ENCODE data around the gene LCP2. TPM values are rescaled to one million over a fixed set of nuclear protein-coding genes. Genes with fewer than 3 reads are reported as not detected.

Gene LCP2
- total RNA-seq, 2 donors from 2014 or later = 56.9 to 76.5 TPM

DNA sequence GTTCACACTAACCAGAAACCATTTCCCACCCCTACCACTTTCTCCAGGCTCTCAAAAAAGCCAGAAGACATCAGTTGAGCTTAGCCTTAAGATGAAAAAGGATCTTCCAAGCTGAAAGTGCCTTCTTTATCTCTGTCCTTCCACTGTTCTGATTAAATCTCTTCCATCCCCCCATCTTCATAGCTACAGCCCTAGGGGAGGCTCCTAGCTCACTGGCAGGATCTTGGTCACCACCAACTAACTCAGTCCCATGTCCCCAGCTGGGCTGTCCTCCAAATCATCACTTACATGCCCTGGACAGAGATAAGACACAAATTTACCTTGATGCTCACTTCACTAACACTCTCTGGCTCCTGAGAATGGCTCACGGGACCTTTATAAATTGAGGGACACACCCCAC, 14.3 kb downstream of the LCP2 start:
- Histone ChIP-seq H3K4me1 (ENCODE audit: control insufficient read depth in 1 of 2, low read depth in 2 of 2) (peaks cover 12 to 37% of the 10 kb centered on the region in 2 donors), H3K36me3 (no peaks in the 10 kb centered on the region), H3K9me3 (peaks cover 6% of the 10 kb centered on the region), H3K4me3 (no peak overlapping the region), H3K27ac (no peak overlapping the region), H3K27me3 (replicated peaks; ENCODE audit: insufficient read depth) (no peaks in the 10 kb centered on the region)
- DNase-seq (ENCODE audit: low spot score) = no peak
- TF ChIP-seq, protein P1, sequence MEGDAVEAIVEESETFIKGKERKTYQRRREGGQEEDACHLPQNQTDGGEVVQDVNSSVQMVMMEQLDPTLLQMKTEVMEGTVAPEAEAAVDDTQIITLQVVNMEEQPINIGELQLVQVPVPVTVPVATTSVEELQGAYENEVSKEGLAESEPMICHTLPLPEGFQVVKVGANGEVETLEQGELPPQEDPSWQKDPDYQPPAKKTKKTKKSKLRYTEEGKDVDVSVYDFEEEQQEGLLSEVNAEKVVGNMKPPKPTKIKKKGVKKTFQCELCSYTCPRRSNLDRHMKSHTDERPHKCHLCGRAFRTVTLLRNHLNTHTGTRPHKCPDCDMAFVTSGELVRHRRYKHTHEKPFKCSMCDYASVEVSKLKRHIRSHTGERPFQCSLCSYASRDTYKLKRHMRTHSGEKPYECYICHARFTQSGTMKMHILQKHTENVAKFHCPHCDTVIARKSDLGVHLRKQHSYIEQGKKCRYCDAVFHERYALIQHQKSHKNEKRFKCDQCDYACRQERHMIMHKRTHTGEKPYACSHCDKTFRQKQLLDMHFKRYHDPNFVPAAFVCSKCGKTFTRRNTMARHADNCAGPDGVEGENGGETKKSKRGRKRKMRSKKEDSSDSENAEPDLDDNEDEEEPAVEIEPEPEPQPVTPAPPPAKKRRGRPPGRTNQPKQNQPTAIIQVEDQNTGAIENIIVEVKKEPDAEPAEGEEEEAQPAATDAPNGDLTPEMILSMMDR (IDR thresholded peaks at IDR 0.05) = no peak
- no peak for ATAC-seq (ENCODE audit: insufficient number of reproducible peaks, low FRiP score, low read depth)

GRCh38 chr5:170280011-170280493, 17.5 kb downstream of the LCP2 start:
- Histone ChIP-seq H3K9me3 (peaks cover 6% of the 10 kb centered on the region), H3K27ac (peak overlapping the region; percentile 38 to 67), H3K4me3 (no peak overlapping the region), H3K36me3 (no peaks in the 10 kb centered on the region), H3K4me1 (ENCODE audit: control insufficient read depth in 1 of 2, low read depth in 2 of 2) (peaks cover 10 to 24% of the 10 kb centered on the region in 2 donors), H3K27me3 (replicated peaks; ENCODE audit: insufficient read depth) (no peaks in the 10 kb centered on the region)
- TF ChIP-seq, protein P1 (IDR thresholded peaks at IDR 0.05) = no peak
- ATAC-seq (ENCODE audit: insufficient number of reproducible peaks, low FRiP score, low read depth) (peak; percentile 54), DNase-seq (ENCODE audit: low spot score) (no peak)

- Histone ChIP-seq H3K27ac (peak overlapping the region; percentile 38 to 67), H3K4me1 (ENCODE audit: control insufficient read depth in 1 of 2, low read depth in 2 of 2) (peaks cover 10 to 23% of the 10 kb centered on the region in 2 donors), H3K27me3 (replicated peaks; ENCODE audit: insufficient read depth) (no peaks in the 10 kb centered on the region), H3K9me3 (peaks cover 6% of the 10 kb centered on the region), H3K36me3 (no peaks in the 10 kb centered on the region), H3K4me3 (no peak overlapping the region)
- TF ChIP-seq, protein P1 (IDR thresholded peaks at IDR 0.05) = no peak
- ATAC-seq (ENCODE audit: insufficient number of reproducible peaks, low FRiP score, low read depth) (no peak), DNase-seq (ENCODE audit: low spot score) (no peak)
Observed at GRCh38 chr5:170279459-170279817, 18.1 kb downstream of the LCP2 start.

DNA sequence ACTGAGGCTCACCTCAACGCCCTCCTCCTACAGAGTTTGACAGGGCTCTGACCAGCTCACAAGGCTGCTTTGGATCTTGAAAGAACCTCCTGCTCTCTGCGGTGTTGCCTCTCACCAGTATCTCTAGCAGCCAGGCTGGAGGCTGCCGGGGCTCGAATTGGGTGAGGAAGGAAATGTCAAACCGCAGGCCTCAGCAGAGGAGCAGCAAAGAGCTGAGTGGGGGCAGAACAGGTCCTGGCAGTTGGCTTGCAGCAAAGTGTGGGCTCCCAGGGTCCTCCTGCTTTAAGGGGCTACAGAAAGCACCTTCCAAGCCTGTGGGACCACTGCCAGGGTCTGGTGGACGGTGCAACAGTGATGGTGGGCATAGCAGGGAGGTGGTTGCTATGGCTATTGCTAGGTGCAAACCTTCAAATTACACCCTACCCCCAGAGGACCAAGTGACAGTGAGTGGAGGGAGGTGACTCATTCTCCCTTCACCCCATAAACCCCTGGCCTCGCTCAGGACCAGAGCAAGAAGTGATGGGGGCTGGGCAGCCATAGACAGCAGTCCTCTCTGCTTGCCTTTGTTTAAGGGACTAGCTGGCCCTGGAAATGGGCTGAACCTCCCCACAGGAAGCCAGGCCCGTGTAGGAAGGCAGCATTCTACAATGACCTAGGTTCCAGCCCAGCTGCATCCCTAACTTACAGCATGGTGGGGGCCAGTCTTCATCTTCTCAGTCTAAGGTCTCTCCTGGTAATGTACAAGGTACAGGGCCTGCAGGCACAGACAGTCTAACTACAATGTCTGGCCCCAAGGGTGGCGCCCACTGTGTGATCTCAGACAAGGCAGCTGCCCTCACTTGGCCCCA, 18.7 kb downstream of the LCP2 start:
- DNase-seq (ENCODE audit: low spot score) (no peak), ATAC-seq (ENCODE audit: insufficient number of reproducible peaks, low FRiP score, low read depth) (no peak)
- Histone ChIP-seq H3K4me1 (ENCODE audit: control insufficient read depth in 1 of 2, low read depth in 2 of 2) (peaks cover 10 to 23% of the 10 kb centered on the region in 2 donors), H3K4me3 (no peak overlapping the region), H3K9me3 (peaks cover under 1% of the 10 kb centered on the region), H3K36me3 (no peaks in the 10 kb centered on the region), H3K27me3 (replicated peaks; ENCODE audit: insufficient read depth) (no peaks in the 10 kb centered on the region), H3K27ac (no peak overlapping the region)
- TF ChIP-seq, protein P1 (IDR thresholded peaks at IDR 0.05) = no peak

DNA sequence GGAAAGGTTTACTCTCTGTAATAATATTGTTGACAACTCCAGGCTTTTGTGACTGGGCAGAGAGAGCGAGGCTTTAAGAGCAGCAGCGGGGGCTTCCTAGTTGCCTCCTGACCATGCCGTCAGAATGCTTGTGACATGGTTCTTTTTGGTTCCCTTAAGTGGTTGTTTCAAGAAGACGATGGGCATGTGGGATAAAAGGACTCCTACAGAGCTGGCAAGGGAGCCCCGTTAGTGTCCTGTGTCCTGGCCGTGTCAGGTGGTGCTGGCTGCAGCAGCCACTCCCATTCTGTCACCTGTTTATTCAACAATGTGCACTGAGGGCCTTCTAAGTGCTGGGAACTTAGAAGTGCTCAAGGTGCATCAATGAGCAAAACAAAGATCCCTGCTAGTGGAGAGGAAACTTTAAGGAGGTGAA, 19.7 kb downstream of the LCP2 start:
- Histone ChIP-seq H3K4me3 (no peak overlapping the region), H3K9me3 (no peaks in the 10 kb centered on the region), H3K36me3 (no peaks in the 10 kb centered on the region), H3K4me1 (ENCODE audit: control insufficient read depth in 1 of 2, low read depth in 2 of 2) (peaks cover 10 to 23% of the 10 kb centered on the region in 2 donors), H3K27me3 (replicated peaks; ENCODE audit: insufficient read depth) (no peaks in the 10 kb centered on the region), H3K27ac (no peak overlapping the region)
- no peak for ATAC-seq (ENCODE audit: insufficient number of reproducible peaks, low FRiP score, low read depth)
- DNase-seq (ENCODE audit: low spot score) = no peak
- TF ChIP-seq, protein P1 (IDR thresholded peaks at IDR 0.05) = no peak

Measured in thoracic aorta (tissue), 2 donors.